Activated CD8-positive, alpha-beta T cell treated with anti-CD3 and anti-CD28 coated beads for 36 hours (primary cell): Measurements from ENCODE around the gene PTBP1. TPM values are rescaled to one million over a fixed set of nuclear protein-coding genes. Genes with fewer than 3 reads are reported as not detected.
A peak's percentile ranks its signal among the peaks of the same experiment; 100 is the strongest.

Experiments
- ATAC-seq: fragments of 200-7000 bp; cut with Tn5 transposase; one replicate; pipeline ENCODE4 v1.10.0; 2021; ENCODE audit warnings: mild to moderate bottlenecking, moderate library complexity
- CTCF ChIA-PET: fragments of 350-600 bp; sonication (Branson Sonifier 250); formaldehyde crosslinking; loops from one replicate; lab custom pipeline; 2021; ENCODE audit warnings: antibody characterized with exemption; lab: Charles Lee
- POLR2A ChIA-PET: fragments of 350-600 bp; sonication (Branson Sonifier 250); formaldehyde crosslinking; loops from one replicate; lab custom pipeline; 2021; ENCODE audit warnings: antibody characterized with exemption; lab: Charles Lee
- DNase-seq: peaks from one replicate; pipeline ENCODE4 v3.0.0-alpha.2; 2020
- H3K27ac Mint-ChIP-seq: one replicate; pipeline ENCODE4 v1.8.0; 2021; ENCODE audit warnings: mild to moderate bottlenecking, mixed read lengths
- H3K27me3 Mint-ChIP-seq: one replicate; pipeline ENCODE4 v1.8.0; 2021; ENCODE audit warnings: mixed read lengths
- H3K36me3 Mint-ChIP-seq: one replicate; pipeline ENCODE4 v1.8.0; 2021; ENCODE audit warnings: low read depth, mixed read lengths
- H3K4me1 Mint-ChIP-seq: one replicate; pipeline ENCODE4 v1.8.0; 2021; ENCODE audit warnings: low read depth, mixed read lengths
- H3K4me3 Mint-ChIP-seq: one replicate; pipeline ENCODE4 v1.8.0; 2021; ENCODE audit warnings: mild to moderate bottlenecking, moderate library complexity, mixed read lengths
- H3K9me3 Mint-ChIP-seq: one replicate; pipeline ENCODE4 v1.8.0; 2021; ENCODE audit warnings: mixed read lengths
- CTCF ChIP-seq: fragments of 200-600 bp; IDR thresholded peaks from one replicate; pipeline ENCODE4 v1.8.0; 2022; ENCODE audit warnings: antibody characterized with exemption, mild to moderate bottlenecking
- intact Hi-C: fragments of 100-400 bp; cut with micrococcal nuclease; formaldehyde crosslinking; loops from one replicate; pipeline ENCODE4 v1.10.0; 2022
- total RNA-seq, 2 experiments: library from RNA; stranded (reverse); gene quantifications; one replicate each; pipeline ENCODE4 v1.2.3, GENCODE V29; 2021

Gene PTBP1
- total RNA-seq, 2 experiments from 2014 or later, result 581 to 582 TPM

DNA sequence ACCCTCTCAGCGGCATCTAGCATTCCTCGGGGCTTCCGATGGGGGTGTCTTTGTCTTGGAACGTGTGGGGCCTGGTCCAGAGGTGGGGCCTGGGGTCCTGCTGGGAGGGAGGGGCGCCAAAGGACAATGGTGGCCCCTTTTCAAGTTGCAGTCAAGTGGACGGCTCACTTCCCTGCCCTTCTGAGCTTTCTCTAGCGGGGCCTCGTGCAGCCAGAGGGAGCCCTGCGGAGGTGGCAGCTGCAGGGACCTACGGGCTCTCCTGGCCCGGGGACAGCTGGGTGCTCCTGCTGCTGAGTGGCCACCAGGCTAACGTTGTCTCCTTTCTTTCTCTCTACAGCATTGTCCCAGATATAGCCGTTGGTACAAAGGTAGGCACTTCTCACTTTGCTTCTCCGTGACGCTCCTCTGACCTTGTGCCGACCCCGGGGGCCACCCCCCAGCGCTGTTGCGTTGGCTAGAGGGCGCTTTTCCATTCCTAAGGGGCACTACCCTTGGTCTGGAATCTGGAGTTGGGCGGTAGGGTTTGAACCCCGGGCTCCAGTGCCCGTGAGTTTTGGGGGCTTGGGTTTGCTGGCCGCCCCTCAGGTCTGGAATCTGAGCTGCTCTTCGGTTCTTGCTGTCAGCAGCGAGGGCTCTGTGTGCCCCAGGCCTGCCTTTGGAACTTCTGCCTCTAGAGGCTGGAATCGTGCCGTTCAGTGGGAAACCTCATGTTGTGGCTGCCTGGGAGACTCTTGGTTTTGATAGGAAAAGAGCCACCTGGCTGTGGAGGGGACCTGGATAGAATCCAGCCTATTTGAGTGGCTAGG is 2.0 kb downstream of the PTBP1 start:
- Mint-ChIP-seq H3K27ac (peak overlapping the region; percentile 86), H3K4me3 (peak overlapping the region; percentile 88), H3K36me3 (peaks cover 57% of the 10 kb centered on the region), H3K4me1 (peaks cover 37% of the 10 kb centered on the region), H3K27me3 (no peaks in the 10 kb centered on the region), H3K9me3 (no peaks in the 10 kb centered on the region)
- intact Hi-C loops, result no loop called here
- no peak for TF ChIP-seq CTCF
- ChIA-PET POLR2A (interaction anchor here (0.7 to 9.6 kb wide), 8 partner anchors 9 to 220 kb away, joined by 3 to 106 read pairs (median 4); partner anchors contain the start of gene RNF126), CTCF (no interaction called here)
- DNase-seq, result no peak
- no peak for ATAC-seq

GRCh38 chr19:800360-801029 is 3.2 kb downstream of the PTBP1 start:
- peaks cover 37% of the 10 kb centered on the region for H3K4me1 Mint-ChIP-seq
- H3K4me3 Mint-ChIP-seq, result peak overlapping the region; percentile 88
- DNase-seq (no peak), ATAC-seq (no peak)
- intact Hi-C loops, result no loop called here
- peak overlapping the region; percentile 86 for H3K27ac Mint-ChIP-seq
- no peaks in the 10 kb centered on the region for H3K27me3 Mint-ChIP-seq
- peaks cover 62% of the 10 kb centered on the region for H3K36me3 Mint-ChIP-seq
- TF ChIP-seq CTCF, result no peak
- POLR2A ChIA-PET, result interaction anchor here (1.1 to 9.6 kb wide), 4 partner anchors 8 to 196 kb away, joined by 3 to 106 read pairs (median 51); no protein-coding TSS in a partner anchor
- CTCF ChIA-PET, result no interaction called here
- H3K9me3 Mint-ChIP-seq, result no peaks in the 10 kb centered on the region

DNA sequence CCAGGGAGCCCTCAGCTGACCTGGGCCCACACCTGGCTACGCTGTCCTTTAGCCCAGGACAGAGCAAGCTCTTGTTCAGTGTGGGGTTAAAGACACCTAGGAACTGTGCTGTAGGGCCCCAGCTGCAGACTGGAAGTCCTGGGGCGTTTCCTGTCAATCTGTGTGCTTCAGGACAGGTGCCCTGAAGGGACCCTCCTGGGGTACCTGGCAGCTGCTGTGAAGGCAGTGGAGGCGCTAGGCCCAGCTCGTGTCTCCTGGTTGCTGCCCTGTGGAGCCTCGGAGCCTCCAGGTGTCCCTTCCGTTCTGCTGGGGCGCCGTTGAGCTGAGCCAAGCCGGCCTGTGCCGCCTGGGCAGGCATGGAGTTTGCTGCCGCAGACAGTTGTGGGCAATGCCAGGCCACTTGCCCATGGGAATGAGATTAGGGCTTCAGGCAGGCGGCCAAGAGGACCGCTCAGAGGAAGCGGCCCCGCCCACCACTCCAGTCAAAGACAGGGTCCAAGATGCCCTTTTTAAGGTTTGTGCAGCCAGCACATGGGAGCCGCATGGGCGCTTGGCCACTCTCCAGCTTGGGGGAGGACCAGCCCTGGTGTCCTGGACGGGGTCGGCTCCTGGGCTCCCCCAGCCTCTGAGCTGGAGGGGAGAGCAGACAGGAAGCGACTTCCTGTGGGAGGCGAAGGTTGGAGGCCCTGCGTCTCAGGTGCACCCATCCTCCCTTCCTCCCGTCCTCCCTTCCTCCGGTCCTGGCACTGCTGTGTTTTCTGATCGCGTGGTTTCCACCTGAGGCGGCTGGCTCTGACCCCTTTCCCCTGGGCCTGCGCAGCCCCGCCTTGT is 4.0 kb downstream of the PTBP1 start:
- DNase-seq (peak; percentile 40), ATAC-seq (no peak)
- H3K36me3 Mint-ChIP-seq, result peaks cover 62% of the 10 kb centered on the region
- ChIA-PET POLR2A (interaction anchor here (0.6 to 9.6 kb wide), 8 partner anchors 7 to 195 kb away, joined by 3 to 106 read pairs (median 4); no protein-coding TSS in a partner anchor), CTCF (interaction anchor here (1.2 kb wide), 1 partner anchor 62 kb away, joined by 4 read pairs; no protein-coding TSS in a partner anchor)
- no peak for TF ChIP-seq CTCF
- no peaks in the 10 kb centered on the region for H3K9me3 Mint-ChIP-seq
- intact Hi-C loops, result no loop called here
- peaks cover 37% of the 10 kb centered on the region for H3K4me1 Mint-ChIP-seq
- peak overlapping the region; percentile 77 for H3K27ac Mint-ChIP-seq
- H3K27me3 Mint-ChIP-seq, result no peaks in the 10 kb centered on the region
- H3K4me3 Mint-ChIP-seq, result peak overlapping the region; percentile 88

GRCh38 chr19:801861-802497 is 4.7 kb downstream of the PTBP1 start:
- no peak for TF ChIP-seq CTCF
- DNase-seq (no peak), ATAC-seq (no peak)
- peak overlapping the region; percentile 88 for H3K4me3 Mint-ChIP-seq
- no peaks in the 10 kb centered on the region for H3K9me3 Mint-ChIP-seq
- peaks cover 65% of the 10 kb centered on the region for H3K36me3 Mint-ChIP-seq
- H3K27ac Mint-ChIP-seq, result peak overlapping the region; percentile 77
- peaks cover 37% of the 10 kb centered on the region for H3K4me1 Mint-ChIP-seq
- intact Hi-C loops, result no loop called here
- POLR2A ChIA-PET, result interaction anchor here (0.6 to 9.6 kb wide), 9 partner anchors 7 to 789 kb away, joined by 3 to 106 read pairs (median 3); partner anchors contain the start of gene MED16
- CTCF ChIA-PET, result interaction anchor here (1.2 kb wide), 1 partner anchor 62 kb away, joined by 4 read pairs; no protein-coding TSS in a partner anchor
- no peaks in the 10 kb centered on the region for H3K27me3 Mint-ChIP-seq
